Measurements from ENCODE around the gene FMN1.

Gene FMN1

DNA sequence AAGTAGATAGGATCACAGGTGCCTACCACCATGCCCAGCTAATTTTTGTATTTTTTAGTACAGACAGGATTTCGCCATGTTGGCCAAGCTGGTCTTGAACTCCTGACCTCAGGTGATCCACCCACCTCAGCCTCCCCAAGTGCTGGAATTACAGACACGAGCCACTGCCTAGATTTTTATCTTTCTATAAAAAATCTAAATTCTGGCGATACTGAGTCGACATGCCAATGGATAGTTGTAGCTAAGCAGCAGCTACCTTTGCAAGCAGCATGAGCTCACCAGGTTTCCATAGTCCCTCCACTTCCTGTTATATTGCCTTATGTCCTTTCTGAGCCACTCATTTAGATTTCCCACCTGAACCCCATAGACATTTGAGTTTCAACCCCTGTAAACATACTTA lies 13.1 kb upstream of the FMN1 start:
- TF ChIP-seq, protein P1, sequence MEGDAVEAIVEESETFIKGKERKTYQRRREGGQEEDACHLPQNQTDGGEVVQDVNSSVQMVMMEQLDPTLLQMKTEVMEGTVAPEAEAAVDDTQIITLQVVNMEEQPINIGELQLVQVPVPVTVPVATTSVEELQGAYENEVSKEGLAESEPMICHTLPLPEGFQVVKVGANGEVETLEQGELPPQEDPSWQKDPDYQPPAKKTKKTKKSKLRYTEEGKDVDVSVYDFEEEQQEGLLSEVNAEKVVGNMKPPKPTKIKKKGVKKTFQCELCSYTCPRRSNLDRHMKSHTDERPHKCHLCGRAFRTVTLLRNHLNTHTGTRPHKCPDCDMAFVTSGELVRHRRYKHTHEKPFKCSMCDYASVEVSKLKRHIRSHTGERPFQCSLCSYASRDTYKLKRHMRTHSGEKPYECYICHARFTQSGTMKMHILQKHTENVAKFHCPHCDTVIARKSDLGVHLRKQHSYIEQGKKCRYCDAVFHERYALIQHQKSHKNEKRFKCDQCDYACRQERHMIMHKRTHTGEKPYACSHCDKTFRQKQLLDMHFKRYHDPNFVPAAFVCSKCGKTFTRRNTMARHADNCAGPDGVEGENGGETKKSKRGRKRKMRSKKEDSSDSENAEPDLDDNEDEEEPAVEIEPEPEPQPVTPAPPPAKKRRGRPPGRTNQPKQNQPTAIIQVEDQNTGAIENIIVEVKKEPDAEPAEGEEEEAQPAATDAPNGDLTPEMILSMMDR (IDR thresholded peaks at IDR 0.05; ENCODE audit: low read depth, low read length, poor library complexity, severe bottlenecking), result no peak
- no peak for TF ChIP-seq EZH2phosphoT487 (IDR thresholded peaks at IDR 0.05; ENCODE audit: borderline replicate concordance, low read length)
- Histone ChIP-seq H3K27ac (ENCODE audit: low read depth, low read length) (no peak overlapping the region), H3F3A (ENCODE audit: control insufficient read depth, insufficient read depth) (no peaks in the 10 kb centered on the region)

DNA sequence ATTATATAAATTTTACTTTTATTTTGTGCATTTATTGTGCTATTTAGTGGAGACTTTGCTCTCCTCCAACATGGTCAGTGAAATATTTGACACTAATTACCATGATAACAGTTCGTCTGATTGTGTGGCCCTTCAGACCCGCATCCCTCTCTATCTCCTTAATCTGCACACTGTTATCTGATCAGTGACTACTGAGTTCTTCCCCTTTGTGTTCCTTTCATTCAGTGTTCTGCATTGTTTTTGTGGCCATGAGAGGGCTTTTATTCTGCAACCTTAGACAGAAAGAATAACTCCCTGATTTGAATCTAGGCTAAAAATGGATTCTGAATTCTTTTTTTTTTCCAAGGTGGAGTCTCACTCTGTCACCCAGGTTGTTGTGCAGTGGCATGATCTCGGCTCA lies 11.9 kb upstream of the FMN1 start:
- Histone ChIP-seq H3K27me3 (ENCODE audit: control insufficient read depth, low read length) (no peaks in the 10 kb centered on the region), H3K4me3 (ENCODE audit: low read length) (no peak overlapping the region), H3F3A (ENCODE audit: control insufficient read depth, insufficient read depth) (no peaks in the 10 kb centered on the region), H3K36me3 (ENCODE audit: control insufficient read depth, low read length) (no peaks in the 10 kb centered on the region), H3K27ac (ENCODE audit: low read depth, low read length) (no peak overlapping the region), H4K20me1 (ENCODE audit: control insufficient read depth, insufficient read depth, low read depth, low read length) (no peaks in the 10 kb centered on the region), H3K9me2 (replicated peaks; ENCODE audit: control insufficient read depth, low read length) (no peaks in the 10 kb centered on the region), H3K4me1 (ENCODE audit: control insufficient read depth, low read length) (no peaks in the 10 kb centered on the region), H3K4me2 (ENCODE audit: low read length) (no peak overlapping the region), H3K79me2 (ENCODE audit: control insufficient read depth, low read length) (no peaks in the 10 kb centered on the region), H3K9me3 (ENCODE audit: control insufficient read depth, insufficient read depth, low read length) (no peaks in the 10 kb centered on the region)
- TF ChIP-seq, protein P1 (IDR thresholded peaks at IDR 0.05; ENCODE audit: low read depth, low read length, poor library complexity, severe bottlenecking), result no peak
- TF ChIP-seq EZH2phosphoT487 (IDR thresholded peaks at IDR 0.05; ENCODE audit: borderline replicate concordance, low read length), result no peak

More for the DNA sequence above, 13.1 kb upstream of the FMN1 start:
- Histone ChIP-seq H3K36me3 (ENCODE audit: control insufficient read depth, low read length) (no peaks in the 10 kb centered on the region), H3K9me2 (replicated peaks; ENCODE audit: control insufficient read depth, low read length) (no peaks in the 10 kb centered on the region), H3K4me1 (ENCODE audit: control insufficient read depth, low read length) (no peaks in the 10 kb centered on the region), H3K9me3 (ENCODE audit: control insufficient read depth, insufficient read depth, low read length) (no peaks in the 10 kb centered on the region), H3K79me2 (ENCODE audit: control insufficient read depth, low read length) (no peaks in the 10 kb centered on the region), H3K4me3 (ENCODE audit: low read length) (no peak overlapping the region), H4K20me1 (ENCODE audit: control insufficient read depth, insufficient read depth, low read depth, low read length) (no peaks in the 10 kb centered on the region), H3K27me3 (ENCODE audit: control insufficient read depth, low read length) (no peaks in the 10 kb centered on the region), H3K4me2 (ENCODE audit: low read length) (no peak overlapping the region)

DNA sequence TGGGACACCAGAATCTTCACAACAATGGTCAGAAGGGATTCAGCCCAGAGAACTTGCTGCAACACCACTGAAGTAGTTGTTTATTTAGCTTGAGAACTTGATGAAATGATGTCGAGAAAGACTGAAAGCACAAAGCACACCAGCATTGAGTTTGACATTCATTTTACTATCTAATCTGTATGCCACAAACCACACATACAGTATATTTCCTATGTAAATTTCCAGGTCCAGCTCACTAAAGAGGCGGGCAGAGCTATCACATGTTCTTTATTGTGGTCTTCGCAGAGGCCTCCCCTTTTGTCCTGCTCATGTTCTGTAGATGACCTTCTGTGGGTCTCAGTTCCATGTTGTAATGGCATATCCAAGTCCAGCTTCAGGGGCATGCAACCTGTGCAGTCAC lies 10.4 kb upstream of the FMN1 start:
- H3K79me2 ChIP-seq (ENCODE audit: control insufficient read depth, low read length), result no peaks in the 10 kb centered on the region
- H3K27ac ChIP-seq (ENCODE audit: low read depth, low read length), result no peak overlapping the region
- no peak for TF ChIP-seq EZH2phosphoT487 (IDR thresholded peaks at IDR 0.05; ENCODE audit: borderline replicate concordance, low read length)
- TF ChIP-seq, protein P1 (IDR thresholded peaks at IDR 0.05; ENCODE audit: low read depth, low read length, poor library complexity, severe bottlenecking), result no peak
- no peaks in the 10 kb centered on the region for H3F3A ChIP-seq (ENCODE audit: control insufficient read depth, insufficient read depth)
- no peaks in the 10 kb centered on the region for H3K36me3 ChIP-seq (ENCODE audit: control insufficient read depth, low read length)
- no peaks in the 10 kb centered on the region for H3K27me3 ChIP-seq (ENCODE audit: control insufficient read depth, low read length)
- no peaks in the 10 kb centered on the region for H4K20me1 ChIP-seq (ENCODE audit: control insufficient read depth, insufficient read depth, low read depth, low read length)
- no peaks in the 10 kb centered on the region for H3K9me2 ChIP-seq (replicated peaks; ENCODE audit: control insufficient read depth, low read length)
- no peaks in the 10 kb centered on the region for H3K4me1 ChIP-seq (ENCODE audit: control insufficient read depth, low read length)
- no peak overlapping the region for H3K4me3 ChIP-seq (ENCODE audit: low read length)
- no peaks in the 10 kb centered on the region for H3K9me3 ChIP-seq (ENCODE audit: control insufficient read depth, insufficient read depth, low read length)
- H3K4me2 ChIP-seq (ENCODE audit: low read length), result no peak overlapping the region

DNA sequence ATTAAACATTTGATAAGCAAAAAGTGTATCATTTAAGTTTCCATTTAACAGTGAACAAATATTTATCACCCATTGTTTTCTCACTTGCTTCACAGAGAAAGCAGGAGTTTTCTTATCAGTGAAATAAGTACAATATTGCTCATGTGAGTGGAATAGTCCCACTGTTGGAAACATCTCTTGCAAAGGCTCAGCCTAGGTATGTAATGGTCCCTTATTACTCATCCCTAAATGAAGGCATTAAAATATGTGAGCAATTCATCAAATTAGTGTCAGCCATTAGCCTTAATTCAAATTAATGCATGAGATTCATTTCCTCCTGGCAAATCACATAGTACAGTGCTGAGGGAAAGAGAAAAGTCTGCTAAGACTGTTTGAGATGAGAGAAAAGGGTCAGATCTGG lies 9.6 kb upstream of the FMN1 start:
- no peak overlapping the region for H3K27ac ChIP-seq (ENCODE audit: low read depth, low read length)
- H3F3A ChIP-seq (ENCODE audit: control insufficient read depth, insufficient read depth), result no peaks in the 10 kb centered on the region
- H3K4me1 ChIP-seq (ENCODE audit: control insufficient read depth, low read length), result no peaks in the 10 kb centered on the region
- no peaks in the 10 kb centered on the region for H3K36me3 ChIP-seq (ENCODE audit: control insufficient read depth, low read length)
- H3K4me3 ChIP-seq (ENCODE audit: low read length), result no peak overlapping the region
- no peaks in the 10 kb centered on the region for H3K79me2 ChIP-seq (ENCODE audit: control insufficient read depth, low read length)
- H4K20me1 ChIP-seq (ENCODE audit: control insufficient read depth, insufficient read depth, low read depth, low read length), result no peaks in the 10 kb centered on the region
- H3K9me3 ChIP-seq (ENCODE audit: control insufficient read depth, insufficient read depth, low read length), result no peaks in the 10 kb centered on the region
- no peaks in the 10 kb centered on the region for H3K27me3 ChIP-seq (ENCODE audit: control insufficient read depth, low read length)
- no peaks in the 10 kb centered on the region for H3K9me2 ChIP-seq (replicated peaks; ENCODE audit: control insufficient read depth, low read length)
- TF ChIP-seq EZH2phosphoT487 (IDR thresholded peaks at IDR 0.05; ENCODE audit: borderline replicate concordance, low read length), result no peak
- no peak overlapping the region for H3K4me2 ChIP-seq (ENCODE audit: low read length)

All from DOHH2 (cell line).